Uterus (tissue), 4 donors: ENCODE measurements around the gene ERMARD. TPM values are rescaled to one million over a fixed set of nuclear protein-coding genes. Genes with fewer than 3 reads are reported as not detected.

Experiments used
- DNase-seq, 2 donors: peaks; one replicate each; pipeline ENCODE4 v3.0.0-alpha.2; 2019 to 2020
- H3K27ac ChIP-seq, 2 donors: fragments of 200-600 bp; sonication (generic); 1 replicate in 1 of 2; 2 replicates in 1 of 2; pipeline ENCODE4 v1.5.1; 2016 to 2018
- H3K27me3 ChIP-seq, 2 donors: fragments of 200-600 bp; sonication (generic); one replicate each; pipeline ENCODE4 v1.5.1; 2018 to 2019; ENCODE audit warnings: control low read depth in 1 of 2
- H3K36me3 ChIP-seq, 2 donors: fragments of 200-600 bp; sonication (generic); one replicate each; pipeline ENCODE4 v1.5.1; 2019; ENCODE audit warnings: control low read depth in 1 of 2
- H3K4me1 ChIP-seq, 2 donors: fragments of 200-600 bp; sonication (generic); one replicate each; pipeline ENCODE4 v1.5.1; 2018 to 2019; ENCODE audit warnings: control low read depth in 1 of 2
- H3K4me3 ChIP-seq, 2 donors: fragments of 200-600 bp; sonication (generic); 1 replicate in 1 of 2; 2 replicates in 1 of 2; pipeline ENCODE4 v1.5.1; 2018 to 2019; ENCODE audit warnings: mild to moderate bottlenecking in 1 of 2
- H3K9me3 ChIP-seq, 2 donors: fragments of 200-600 bp; sonication (generic); one replicate each; pipeline ENCODE4 v1.5.1; 2019; ENCODE audit warnings: control low read depth in 1 of 2
- POLR2A ChIP-seq, 2 donors: fragments of 450-650 bp; IDR thresholded peaks; one replicate each; pipeline ENCODE4 v1.6.1; 2016; ENCODE audit warnings: antibody characterized with exemption in 2 of 2, mild to moderate bottlenecking in 1 of 2, moderate library complexity in 1 of 2
- intact Hi-C: fragments of 100-400 bp; cut with DNase I; formaldehyde crosslinking; loops from one replicate; pipeline ENCODE4 v1.15.1; 2023; ENCODE audit warnings: low total_unique reads
- total RNA-seq, 4 donors: library from RNA; depleted of rRNA in 3 of 4; stranded (reverse); fragments of >200 nt in 3 of 4; gene quantifications; one replicate each; pipeline versions ENCODE4 v1.1.0 to v1.2.4, GENCODE V29; 2014 to 2023
- TF ChIP-seq, protein P1 (sequence below), 4 experiments: fragments of 200-600 bp in 2 of 4; fragments of 450-650 bp in 2 of 4; sonication (generic) in 2 of 4; IDR thresholded peaks; one replicate each; pipeline ENCODE4 v1.5.1; 2016 to 2019; ENCODE audit warnings: antibody characterized with exemption in 4 of 4, mild to moderate bottlenecking in 2 of 4, moderate library complexity in 1 of 4
- donor health status: DM: yes; HTN: yes; CAD: no.

ERMARD gene
- total RNA-seq, 4 donors from 2014 or later, result 13.5 to 37.1 (median 28.6) TPM

GRCh38 chr6:169709293-169709692 lies 42.1 kb upstream of the ERMARD start:
- Histone ChIP-seq H3K4me1 (peaks cover 0 to under 1% of the 10 kb centered on the region in 2 donors), H3K4me3 (no peak overlapping the region), H3K36me3 (no peaks in the 10 kb centered on the region), H3K9me3 (no peaks in the 10 kb centered on the region), H3K27ac (no peak overlapping the region), H3K27me3 (no peaks in the 10 kb centered on the region)
- intact Hi-C loops, result no loop called here
- no peak for DNase-seq
- no peak for TF ChIP-seq POLR2A (IDR thresholded peaks at IDR 0.05)
- TF ChIP-seq, protein P1, sequence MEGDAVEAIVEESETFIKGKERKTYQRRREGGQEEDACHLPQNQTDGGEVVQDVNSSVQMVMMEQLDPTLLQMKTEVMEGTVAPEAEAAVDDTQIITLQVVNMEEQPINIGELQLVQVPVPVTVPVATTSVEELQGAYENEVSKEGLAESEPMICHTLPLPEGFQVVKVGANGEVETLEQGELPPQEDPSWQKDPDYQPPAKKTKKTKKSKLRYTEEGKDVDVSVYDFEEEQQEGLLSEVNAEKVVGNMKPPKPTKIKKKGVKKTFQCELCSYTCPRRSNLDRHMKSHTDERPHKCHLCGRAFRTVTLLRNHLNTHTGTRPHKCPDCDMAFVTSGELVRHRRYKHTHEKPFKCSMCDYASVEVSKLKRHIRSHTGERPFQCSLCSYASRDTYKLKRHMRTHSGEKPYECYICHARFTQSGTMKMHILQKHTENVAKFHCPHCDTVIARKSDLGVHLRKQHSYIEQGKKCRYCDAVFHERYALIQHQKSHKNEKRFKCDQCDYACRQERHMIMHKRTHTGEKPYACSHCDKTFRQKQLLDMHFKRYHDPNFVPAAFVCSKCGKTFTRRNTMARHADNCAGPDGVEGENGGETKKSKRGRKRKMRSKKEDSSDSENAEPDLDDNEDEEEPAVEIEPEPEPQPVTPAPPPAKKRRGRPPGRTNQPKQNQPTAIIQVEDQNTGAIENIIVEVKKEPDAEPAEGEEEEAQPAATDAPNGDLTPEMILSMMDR (IDR thresholded peaks at IDR 0.05), result no peak

DNA sequence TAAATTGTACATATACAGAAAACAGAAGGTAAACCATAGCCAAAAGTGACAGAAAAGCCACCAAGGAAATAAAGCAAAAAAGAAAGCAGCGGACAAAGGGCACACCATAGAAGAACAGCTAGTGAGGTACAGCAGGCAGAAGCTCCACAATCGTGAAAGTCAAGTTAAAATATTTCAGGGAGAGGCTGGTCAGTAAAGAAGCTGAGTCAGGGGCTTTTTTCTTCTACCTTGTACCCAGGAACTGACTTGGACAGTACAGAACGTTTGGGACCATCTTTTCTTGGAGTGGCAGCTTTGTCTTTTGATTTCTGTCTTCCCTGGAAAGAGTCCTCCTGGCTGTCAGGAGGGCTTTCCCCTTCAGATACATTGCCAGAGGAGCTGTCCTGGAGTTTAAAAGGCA lies 41.4 kb upstream of the ERMARD start:
- H3K36me3 ChIP-seq, result no peaks in the 10 kb centered on the region
- no peaks in the 10 kb centered on the region for H3K4me1 ChIP-seq
- no peak overlapping the region for H3K4me3 ChIP-seq
- no peak overlapping the region for H3K27ac ChIP-seq
- H3K27me3 ChIP-seq, result no peaks in the 10 kb centered on the region
- TF ChIP-seq, protein P1 (IDR thresholded peaks at IDR 0.05), result no peak
- no peak for TF ChIP-seq POLR2A (IDR thresholded peaks at IDR 0.05)
- no peaks in the 10 kb centered on the region for H3K9me3 ChIP-seq
- DNase-seq, result no peak
- intact Hi-C loops, result no loop called here

DNA sequence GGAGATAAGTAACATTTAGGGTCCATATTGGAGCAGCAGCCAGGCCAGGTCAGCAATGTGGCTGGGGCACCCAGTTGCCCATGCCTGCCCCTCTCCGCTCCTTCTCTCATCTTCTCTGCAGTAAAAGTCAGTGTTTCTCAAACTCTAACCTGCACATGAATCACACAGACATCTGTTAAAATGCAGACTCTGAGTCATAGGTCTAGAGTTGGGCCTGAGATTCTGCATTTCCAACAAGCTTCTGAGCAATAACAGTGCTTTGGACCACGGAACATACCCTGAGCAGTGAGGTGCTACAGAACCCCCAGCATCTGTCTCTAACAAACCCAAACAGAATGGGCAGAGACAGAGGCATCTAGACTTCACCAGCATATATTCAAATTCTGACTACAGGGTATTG lies 37.2 kb upstream of the ERMARD start:
- TF ChIP-seq, protein P1 (IDR thresholded peaks at IDR 0.05), result no peak
- no peak for TF ChIP-seq POLR2A (IDR thresholded peaks at IDR 0.05)
- no peaks in the 10 kb centered on the region for H3K4me1 ChIP-seq
- no peaks in the 10 kb centered on the region for H3K27me3 ChIP-seq
- no peak overlapping the region for H3K4me3 ChIP-seq
- no peaks in the 10 kb centered on the region for H3K9me3 ChIP-seq
- DNase-seq, result no peak
- intact Hi-C loops, result no loop called here
- H3K27ac ChIP-seq, result no peak overlapping the region
- H3K36me3 ChIP-seq, result no peaks in the 10 kb centered on the region

DNA sequence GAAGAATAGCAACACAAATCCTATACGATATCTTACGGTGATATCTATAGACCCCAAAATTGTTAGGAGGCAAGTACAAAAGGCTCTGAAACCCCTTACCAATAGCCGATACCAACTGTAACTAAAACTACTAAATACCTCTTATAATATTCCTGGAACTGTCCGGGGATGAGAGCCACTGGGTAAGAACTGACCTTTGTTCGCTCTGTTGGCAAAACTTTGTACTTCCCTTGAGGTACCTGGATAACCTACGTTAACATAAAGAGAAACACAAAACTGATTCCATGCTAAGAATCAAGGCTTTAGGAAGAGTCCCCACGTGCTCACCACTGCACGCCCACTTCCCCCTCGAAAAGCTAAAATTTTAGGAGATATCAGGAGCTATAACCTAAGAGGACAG lies 36.8 kb upstream of the ERMARD start:
- Histone ChIP-seq H3K4me1 (no peaks in the 10 kb centered on the region), H3K27me3 (no peaks in the 10 kb centered on the region), H3K27ac (no peak overlapping the region), H3K36me3 (no peaks in the 10 kb centered on the region), H3K9me3 (no peaks in the 10 kb centered on the region), H3K4me3 (no peak overlapping the region)
- intact Hi-C loops, result no loop called here
- TF ChIP-seq POLR2A (IDR thresholded peaks at IDR 0.05), result no peak
- TF ChIP-seq, protein P1 (IDR thresholded peaks at IDR 0.05), result no peak
- no peak for DNase-seq

- Histone ChIP-seq H3K27me3 (no peaks in the 10 kb centered on the region), H3K36me3 (no peaks in the 10 kb centered on the region), H3K4me1 (no peaks in the 10 kb centered on the region), H3K9me3 (no peaks in the 10 kb centered on the region), H3K4me3 (no peak overlapping the region), H3K27ac (no peak overlapping the region)
- no peak for DNase-seq
- no peak for TF ChIP-seq POLR2A (IDR thresholded peaks at IDR 0.05)
- TF ChIP-seq, protein P1 (IDR thresholded peaks at IDR 0.05), result no peak
- intact Hi-C loops, result no loop called here
Measured at GRCh38 chr6:169719117-169719516, 32.3 kb upstream of the ERMARD start.
